ENCODE measurements around the gene CAMSAP1. TPM values are rescaled to one million over a fixed set of nuclear protein-coding genes. Genes with fewer than 3 reads are reported as not detected.

Gene CAMSAP1
- total and polyA plus RNA-seq, 2 experiments from 2014 or later = 2.8 to 12.4 TPM

GRCh38 chr9:135766251-135766650, 141.1 kb downstream of the CAMSAP1 start:
- Histone ChIP-seq H3K27ac (no peak overlapping the region), H3K4me1 (ENCODE audit: insufficient read depth) (no peaks in the 10 kb centered on the region), H3K4me3 (no peak overlapping the region), H3K9me2 (ENCODE audit: insufficient read depth) (no peaks in the 10 kb centered on the region), H3K79me2 (ENCODE audit: insufficient read depth) (no peaks in the 10 kb centered on the region), H3K27me3 (replicated peaks; ENCODE audit: insufficient read depth) (no peaks in the 10 kb centered on the region), H4K20me1 (ENCODE audit: insufficient read depth) (no peaks in the 10 kb centered on the region), H3K36me3 (ENCODE audit: low read depth) (no peaks in the 10 kb centered on the region), H3K4me2 (ENCODE audit: unreplicated experiment) (no peak overlapping the region), H3K9ac (no peak overlapping the region), H3K9me3 (ENCODE audit: low read depth) (no peaks in the 10 kb centered on the region), H2AFZ (no peak overlapping the region), H3F3A (ENCODE audit: insufficient read depth) (no peaks in the 10 kb centered on the region)
- no peak for DNase-seq
- in situ Hi-C loops (cut with MboI) = no loop called here
- no peak for TF ChIP-seq EZH2phosphoT487 (IDR thresholded peaks at IDR 0.05; ENCODE audit: insufficient read depth, low read depth)
- TF ChIP-seq EZH2 (IDR thresholded peaks at IDR 0.05; ENCODE audit: insufficient read depth, poor library complexity, severe bottlenecking) = no peak
- WGBS, 2 experiments (ENCODE audit: low coverage in 1 of 2, low lambda C conversion rate in 2 of 2, missing lambda C conversion rate in 2 of 2) = 84% methylated on average over 4 of the region's 4 CpGs

GRCh38 chr9:135765416-135765815, 141.9 kb downstream of the CAMSAP1 start:
- Histone ChIP-seq H4K20me1 (ENCODE audit: insufficient read depth) (no peaks in the 10 kb centered on the region), H3K9me2 (ENCODE audit: insufficient read depth) (no peaks in the 10 kb centered on the region), H3F3A (ENCODE audit: insufficient read depth) (no peaks in the 10 kb centered on the region), H3K36me3 (ENCODE audit: low read depth) (no peaks in the 10 kb centered on the region), H3K79me2 (ENCODE audit: insufficient read depth) (no peaks in the 10 kb centered on the region), H3K9ac (no peak overlapping the region), H3K27me3 (replicated peaks; ENCODE audit: insufficient read depth) (no peaks in the 10 kb centered on the region), H3K27ac (no peak overlapping the region), H2AFZ (no peak overlapping the region), H3K4me1 (ENCODE audit: insufficient read depth) (no peaks in the 10 kb centered on the region), H3K4me3 (no peak overlapping the region), H3K4me2 (ENCODE audit: unreplicated experiment) (no peak overlapping the region), H3K9me3 (ENCODE audit: low read depth) (no peaks in the 10 kb centered on the region)
- in situ Hi-C loops (cut with MboI) = no loop called here
- WGBS, 2 experiments (ENCODE audit: low coverage in 1 of 2, low lambda C conversion rate in 2 of 2, missing lambda C conversion rate in 2 of 2) = 65 to 72% methylated on average over 13 of the region's 13 CpGs
- DNase-seq = no peak
- TF ChIP-seq EZH2phosphoT487 (IDR thresholded peaks at IDR 0.05; ENCODE audit: insufficient read depth, low read depth) (no peak), EZH2 (IDR thresholded peaks at IDR 0.05; ENCODE audit: insufficient read depth, poor library complexity, severe bottlenecking) (no peak)

GRCh38 chr9:135764731-135765130, 142.6 kb downstream of the CAMSAP1 start:
- DNase-seq = no peak
- H3K4me3 ChIP-seq = no peak overlapping the region
- H3K9ac ChIP-seq = no peak overlapping the region
- no peak overlapping the region for H3K4me2 ChIP-seq (ENCODE audit: unreplicated experiment)
- H3K27ac ChIP-seq = no peak overlapping the region
- no peaks in the 10 kb centered on the region for H3F3A ChIP-seq (ENCODE audit: insufficient read depth)
- H2AFZ ChIP-seq = no peak overlapping the region
- H3K9me3 ChIP-seq (ENCODE audit: low read depth) = no peaks in the 10 kb centered on the region
- in situ Hi-C loops (cut with MboI) = no loop called here
- no peaks in the 10 kb centered on the region for H3K9me2 ChIP-seq (ENCODE audit: insufficient read depth)
- H3K36me3 ChIP-seq (ENCODE audit: low read depth) = no peaks in the 10 kb centered on the region
- no peaks in the 10 kb centered on the region for H3K79me2 ChIP-seq (ENCODE audit: insufficient read depth)
- H3K4me1 ChIP-seq (ENCODE audit: insufficient read depth) = no peaks in the 10 kb centered on the region
- 72 to 89% methylated on average over 9 to 19 of the region's 19 CpGs for WGBS, 2 experiments (ENCODE audit: low coverage in 1 of 2, low lambda C conversion rate in 2 of 2, missing lambda C conversion rate in 2 of 2)
- no peaks in the 10 kb centered on the region for H3K27me3 ChIP-seq (replicated peaks; ENCODE audit: insufficient read depth)
- TF ChIP-seq EZH2phosphoT487 (IDR thresholded peaks at IDR 0.05; ENCODE audit: insufficient read depth, low read depth) = no peak
- no peaks in the 10 kb centered on the region for H4K20me1 ChIP-seq (ENCODE audit: insufficient read depth)

- WGBS, 2 experiments (ENCODE audit: low coverage in 1 of 2, low lambda C conversion rate in 2 of 2, missing lambda C conversion rate in 2 of 2) = 70 to 72% methylated on average over 23 to 24 of the region's 24 CpGs
These were observed 143.5 kb downstream of the CAMSAP1 start for GRCh38 chr9:135763716-135764446.

More at GRCh38 chr9:135763716-135764446, 143.5 kb downstream of the CAMSAP1 start:
- Histone ChIP-seq H3K9ac (no peak overlapping the region), H3K27me3 (replicated peaks; ENCODE audit: insufficient read depth) (no peaks in the 10 kb centered on the region), H2AFZ (no peak overlapping the region), H3K27ac (no peak overlapping the region), H4K20me1 (ENCODE audit: insufficient read depth) (no peaks in the 10 kb centered on the region), H3K4me1 (ENCODE audit: insufficient read depth) (no peaks in the 10 kb centered on the region), H3K4me3 (no peak overlapping the region), H3F3A (ENCODE audit: insufficient read depth) (no peaks in the 10 kb centered on the region), H3K9me3 (ENCODE audit: low read depth) (no peaks in the 10 kb centered on the region), H3K4me2 (ENCODE audit: unreplicated experiment) (no peak overlapping the region), H3K9me2 (ENCODE audit: insufficient read depth) (no peaks in the 10 kb centered on the region), H3K36me3 (ENCODE audit: low read depth) (no peaks in the 10 kb centered on the region), H3K79me2 (ENCODE audit: insufficient read depth) (no peaks in the 10 kb centered on the region)
- DNase-seq = no peak
- no peak for TF ChIP-seq EZH2 (IDR thresholded peaks at IDR 0.05; ENCODE audit: insufficient read depth, poor library complexity, severe bottlenecking)
- TF ChIP-seq EZH2phosphoT487 (IDR thresholded peaks at IDR 0.05; ENCODE audit: insufficient read depth, low read depth) = no peak
- in situ Hi-C loops (cut with MboI) = no loop called here

Measured in GM23248 (cell line).